OCI-LY7 (cell line): ENCODE data around the gene ARL15.

ENCODE experiments used
- CTCF ChIP-seq: fragments of 200-600 bp; sonication (generic); conservative IDR thresholded peaks from 2 replicates; pipeline ENCODE4 v1.5.1; 2014; ENCODE audit warnings: mild to moderate bottlenecking, antibody characterized with exemption, low read length, moderate library complexity, mixed read lengths
- EZH2phosphoT487 ChIP-seq: fragments of 200-600 bp; sonication (generic); IDR thresholded peaks from 2 replicates; pipeline ENCODE4 v1.6.1; 2018; ENCODE audit warnings: low read depth, borderline replicate concordance, mild to moderate bottlenecking, mixed run types, antibody characterized with exemption, low read length, moderate library complexity, mixed read lengths

- no peak for TF ChIP-seq CTCF
- no peak for TF ChIP-seq EZH2phosphoT487
Observed at GRCh38 chr5:54135042-54135441, 175.3 kb downstream of the ARL15 start.
